ENCODE results near the gene MUC20. TPM values are rescaled to one million over a fixed set of nuclear protein-coding genes. Genes with fewer than 3 reads are reported as not detected.
"Not testable (repeated sequence)": the region's sequence is repeated elsewhere in the genome, so short reads cannot be mapped to it uniquely, and the experiment has no call there.

The MUC20 gene
- total RNA-seq, 1 donor from 2014 or later, result 0.17 TPM

DNA sequence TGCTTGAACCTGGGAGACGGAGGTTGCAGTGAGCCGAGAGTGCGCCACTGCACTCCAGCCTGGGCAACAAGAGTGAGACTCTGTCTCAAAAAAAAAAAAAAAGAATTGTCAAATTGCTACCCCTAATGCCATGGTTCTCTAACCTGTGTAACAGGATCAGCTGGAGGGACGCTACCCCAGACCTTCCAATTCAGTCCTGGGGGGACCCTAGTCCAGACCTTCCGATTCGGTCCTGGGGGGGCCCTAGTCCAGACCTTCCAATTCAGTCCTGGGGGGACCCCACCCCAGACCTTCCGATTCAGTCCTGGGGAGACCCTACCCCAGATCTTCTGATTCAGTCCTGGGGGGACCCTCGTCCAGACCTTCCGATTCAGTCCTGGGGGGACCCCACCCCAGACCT, 29.8 kb upstream of the MUC20 start:
- no peaks in the 10 kb centered on the region for H3K36me3 ChIP-seq
- Mint-ChIP-seq H3K27me3 (ENCODE audit: insufficient read depth, low read depth) (peaks cover 8% of the 10 kb centered on the region), H3K4me3 (no peak overlapping the region), H3K9me3 (peaks cover under 1% of the 10 kb centered on the region), H3K4me1 (peaks cover 1% of the 10 kb centered on the region), H3K36me3 (peaks cover 40% of the 10 kb centered on the region), H3K27ac (no peak overlapping the region)
- peaks cover 1% of the 10 kb centered on the region for H3F3A ChIP-seq (ENCODE audit: low read depth)
- H3K4me3 ChIP-seq, result no peak overlapping the region
- no peak overlapping the region for H2AFZ ChIP-seq (replicated peaks)
- DNase-seq (ENCODE audit: low spot score), result no peak
- H3K9me3 ChIP-seq (ENCODE audit: low read depth), result no peaks in the 10 kb centered on the region
- no peaks in the 10 kb centered on the region for H4K20me1 ChIP-seq (ENCODE audit: low read depth)
- H3K79me2 ChIP-seq (ENCODE audit: low read depth), result no peaks in the 10 kb centered on the region
- no peak overlapping the region for H3K9ac ChIP-seq
- peaks cover 1% of the 10 kb centered on the region for H3K4me1 ChIP-seq
- TF ChIP-seq EZH2phosphoT487 (IDR thresholded peaks at IDR 0.05) (no peak), EZH2 (IDR thresholded peaks at IDR 0.05) (no peak)
- TF ChIP-seq, protein P1, sequence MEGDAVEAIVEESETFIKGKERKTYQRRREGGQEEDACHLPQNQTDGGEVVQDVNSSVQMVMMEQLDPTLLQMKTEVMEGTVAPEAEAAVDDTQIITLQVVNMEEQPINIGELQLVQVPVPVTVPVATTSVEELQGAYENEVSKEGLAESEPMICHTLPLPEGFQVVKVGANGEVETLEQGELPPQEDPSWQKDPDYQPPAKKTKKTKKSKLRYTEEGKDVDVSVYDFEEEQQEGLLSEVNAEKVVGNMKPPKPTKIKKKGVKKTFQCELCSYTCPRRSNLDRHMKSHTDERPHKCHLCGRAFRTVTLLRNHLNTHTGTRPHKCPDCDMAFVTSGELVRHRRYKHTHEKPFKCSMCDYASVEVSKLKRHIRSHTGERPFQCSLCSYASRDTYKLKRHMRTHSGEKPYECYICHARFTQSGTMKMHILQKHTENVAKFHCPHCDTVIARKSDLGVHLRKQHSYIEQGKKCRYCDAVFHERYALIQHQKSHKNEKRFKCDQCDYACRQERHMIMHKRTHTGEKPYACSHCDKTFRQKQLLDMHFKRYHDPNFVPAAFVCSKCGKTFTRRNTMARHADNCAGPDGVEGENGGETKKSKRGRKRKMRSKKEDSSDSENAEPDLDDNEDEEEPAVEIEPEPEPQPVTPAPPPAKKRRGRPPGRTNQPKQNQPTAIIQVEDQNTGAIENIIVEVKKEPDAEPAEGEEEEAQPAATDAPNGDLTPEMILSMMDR (IDR thresholded peaks at IDR 0.05), result no peak
- no peak overlapping the region for H3K4me2 ChIP-seq
- no peaks in the 10 kb centered on the region for H3K27me3 ChIP-seq
- no peak overlapping the region for H3K27ac ChIP-seq

GRCh38 chr3:195691596-195692353, 29.0 kb upstream of the MUC20 start:
- not testable (repeated sequence) for DNase-seq (ENCODE audit: low spot score); H3K4me2 ChIP-seq; H4K20me1 ChIP-seq (ENCODE audit: low read depth); H3K27ac ChIP-seq; H3K79me2 ChIP-seq (ENCODE audit: low read depth); H3K9me3 Mint-ChIP-seq; H3K27me3 Mint-ChIP-seq (ENCODE audit: insufficient read depth, low read depth); H3K4me1 Mint-ChIP-seq; H3F3A ChIP-seq (ENCODE audit: low read depth); H3K36me3 ChIP-seq; H3K27me3 ChIP-seq; H3K4me1 ChIP-seq; H3K9me3 ChIP-seq (ENCODE audit: low read depth); H3K4me3 Mint-ChIP-seq; H2AFZ ChIP-seq (replicated peaks); H3K27ac Mint-ChIP-seq; H3K4me3 ChIP-seq; H3K9ac ChIP-seq
- H3K36me3 Mint-ChIP-seq, result peaks cover 41% of the 10 kb centered on the region

DNA sequence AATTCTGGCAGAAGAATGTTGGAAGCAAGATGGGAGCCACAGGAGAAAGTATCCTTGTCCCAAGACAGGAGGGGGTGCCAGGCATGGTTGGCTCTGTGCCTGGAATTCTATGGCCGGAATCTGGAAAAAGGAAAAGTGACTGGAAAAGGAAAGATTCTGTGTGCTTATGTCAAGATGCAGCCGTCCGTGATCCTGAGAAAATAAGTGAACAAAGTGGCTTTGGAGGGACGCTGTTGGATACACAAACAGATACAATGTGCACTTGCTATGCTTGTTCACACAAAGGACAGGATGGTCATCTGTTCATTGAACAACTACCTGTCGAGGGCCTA, 28.5 kb upstream of the MUC20 start:
- Mint-ChIP-seq H3K4me3 (no peak overlapping the region), H3K36me3 (peaks cover 39% of the 10 kb centered on the region), H3K4me1 (peaks cover 11% of the 10 kb centered on the region)

More for the DNA sequence above, 28.5 kb upstream of the MUC20 start:
- Histone ChIP-seq H3K4me1 (peaks cover 14% of the 10 kb centered on the region), H3K9me3 (ENCODE audit: low read depth) (no peaks in the 10 kb centered on the region), H3K9ac (no peak overlapping the region), H3K4me2 (no peak overlapping the region), H2AFZ (replicated peaks) (no peak overlapping the region), H4K20me1 (ENCODE audit: low read depth) (no peaks in the 10 kb centered on the region), H3K27ac (no peak overlapping the region), H3K36me3 (no peaks in the 10 kb centered on the region), H3F3A (ENCODE audit: low read depth) (peaks cover 15% of the 10 kb centered on the region), H3K79me2 (ENCODE audit: low read depth) (no peaks in the 10 kb centered on the region), H3K27me3 (no peaks in the 10 kb centered on the region), H3K4me3 (no peak overlapping the region)
- H3K27ac Mint-ChIP-seq, result no peak overlapping the region
- peaks cover 10% of the 10 kb centered on the region for H3K27me3 Mint-ChIP-seq (ENCODE audit: insufficient read depth, low read depth)
- peaks cover 5% of the 10 kb centered on the region for H3K9me3 Mint-ChIP-seq
- TF ChIP-seq, protein P1 (IDR thresholded peaks at IDR 0.05), result no peak
- TF ChIP-seq EZH2phosphoT487 (IDR thresholded peaks at IDR 0.05), result no peak
- TF ChIP-seq EZH2 (IDR thresholded peaks at IDR 0.05), result no peak
- DNase-seq (ENCODE audit: low spot score), result no peak
